ENCODE results near the gene ORC5.
"Not testable (repeated sequence)": the region's sequence is repeated elsewhere in the genome, so short reads cannot be mapped to it uniquely, and the experiment has no call there.

ORC5 gene

DNA sequence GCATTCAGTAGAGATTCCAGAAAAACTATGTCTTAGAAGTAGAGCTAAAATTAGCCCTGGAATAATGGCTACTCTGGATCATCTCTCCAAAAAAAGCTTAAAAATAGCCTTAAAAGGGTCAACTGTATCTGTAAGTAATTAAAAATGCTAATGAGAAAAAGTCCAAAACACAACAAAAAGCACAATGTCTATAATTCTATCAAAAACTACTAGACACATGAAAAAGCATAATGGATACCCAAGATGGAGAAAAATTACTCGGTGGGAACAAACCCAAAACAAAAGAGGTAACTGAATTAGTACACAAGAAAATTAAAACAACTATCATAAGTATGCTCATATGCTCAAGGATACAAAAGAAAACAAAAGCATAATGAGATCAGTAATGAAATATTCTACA is 15.4 kb downstream of the ORC5 start:
- no peak for DNase-seq (ENCODE audit: low read depth)
- Histone ChIP-seq H3K9me3 (ENCODE audit: control insufficient read depth, low read length) (no peaks in the 10 kb centered on the region), H3K9ac (ENCODE audit: low read length) (no peak overlapping the region), H3K4me3 (ENCODE audit: low read length) (no peak overlapping the region), H3K36me3 (ENCODE audit: control insufficient read depth, insufficient read depth, low read length, severe bottlenecking) (peaks cover 70% of the 10 kb centered on the region), H3K27me3 (replicated peaks; ENCODE audit: control insufficient read depth, insufficient read depth, low read length) (no peaks in the 10 kb centered on the region), H3K4me1 (ENCODE audit: control insufficient read depth, insufficient read depth, low read length) (no peaks in the 10 kb centered on the region)

- no peak for DNase-seq (ENCODE audit: low read depth)
- H3K4me1 ChIP-seq (ENCODE audit: control insufficient read depth, insufficient read depth, low read length), result no peaks in the 10 kb centered on the region
- H3K4me3 ChIP-seq (ENCODE audit: low read length), result no peak overlapping the region
- no peaks in the 10 kb centered on the region for H3K9me3 ChIP-seq (ENCODE audit: control insufficient read depth, low read length)
- H3K9ac ChIP-seq (ENCODE audit: low read length), result no peak overlapping the region
- no peaks in the 10 kb centered on the region for H3K27me3 ChIP-seq (replicated peaks; ENCODE audit: control insufficient read depth, insufficient read depth, low read length)
- peaks cover 80% of the 10 kb centered on the region for H3K36me3 ChIP-seq (ENCODE audit: control insufficient read depth, insufficient read depth, low read length, severe bottlenecking)
Measured at GRCh38 chr7:104185346-104185745, 22.5 kb downstream of the ORC5 start.

GRCh38 chr7:104179178-104179577 is 28.6 kb downstream of the ORC5 start:
- Histone ChIP-seq H3K4me1 (ENCODE audit: control insufficient read depth, insufficient read depth, low read length) (no peaks in the 10 kb centered on the region), H3K9ac (ENCODE audit: low read length) (no peak overlapping the region), H3K36me3 (ENCODE audit: control insufficient read depth, insufficient read depth, low read length, severe bottlenecking) (peaks cover 60% of the 10 kb centered on the region), H3K27me3 (replicated peaks; ENCODE audit: control insufficient read depth, insufficient read depth, low read length) (no peaks in the 10 kb centered on the region), H3K4me3 (ENCODE audit: low read length) (no peak overlapping the region), H3K9me3 (ENCODE audit: control insufficient read depth, low read length) (peaks cover 13% of the 10 kb centered on the region)
- DNase-seq (ENCODE audit: low read depth), result no peak

GRCh38 chr7:104177565-104178083 is 30.2 kb downstream of the ORC5 start:
- not testable (repeated sequence) for DNase-seq (ENCODE audit: low read depth); H3K27me3 ChIP-seq (replicated peaks; ENCODE audit: control insufficient read depth, insufficient read depth, low read length); H3K4me3 ChIP-seq (ENCODE audit: low read length); H3K9ac ChIP-seq (ENCODE audit: low read length); H3K4me1 ChIP-seq (ENCODE audit: control insufficient read depth, insufficient read depth, low read length)
- peaks cover 13% of the 10 kb centered on the region for H3K9me3 ChIP-seq (ENCODE audit: control insufficient read depth, low read length)
- peaks cover 48% of the 10 kb centered on the region for H3K36me3 ChIP-seq (ENCODE audit: control insufficient read depth, insufficient read depth, low read length, severe bottlenecking)

DNA sequence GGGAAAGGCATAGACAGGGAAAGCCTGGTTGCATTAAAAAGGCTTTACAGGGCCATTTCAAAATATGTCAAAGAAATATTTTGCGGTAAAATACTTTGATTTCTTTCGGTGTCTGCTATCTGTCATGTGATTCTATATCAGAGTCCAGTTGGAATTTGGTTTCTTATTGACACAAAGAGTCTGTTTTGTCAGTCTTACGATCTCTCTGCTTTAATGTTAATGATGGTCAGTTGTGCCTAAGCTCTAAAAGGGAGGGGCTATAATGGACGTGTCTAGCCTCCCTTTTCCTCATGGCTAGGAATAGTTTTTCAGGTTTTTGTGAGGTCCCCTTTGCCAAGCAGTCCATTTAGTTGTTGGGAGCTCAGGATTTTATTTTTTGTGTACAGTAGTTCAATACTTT is 31.5 kb downstream of the ORC5 start:
- no peaks in the 10 kb centered on the region for H3K4me1 ChIP-seq (ENCODE audit: control insufficient read depth, insufficient read depth, low read length)
- no peaks in the 10 kb centered on the region for H3K27me3 ChIP-seq (replicated peaks; ENCODE audit: control insufficient read depth, insufficient read depth, low read length)
- H3K9ac ChIP-seq (ENCODE audit: low read length), result no peak overlapping the region
- DNase-seq (ENCODE audit: low read depth), result no peak
- peaks cover 13% of the 10 kb centered on the region for H3K9me3 ChIP-seq (ENCODE audit: control insufficient read depth, low read length)
- no peak overlapping the region for H3K4me3 ChIP-seq (ENCODE audit: low read length)
- H3K36me3 ChIP-seq (ENCODE audit: control insufficient read depth, insufficient read depth, low read length, severe bottlenecking), result peaks cover 44% of the 10 kb centered on the region

GRCh38 chr7:104175361-104175984 is 32.3 kb downstream of the ORC5 start:
- Histone ChIP-seq H3K4me3 (ENCODE audit: low read length) (no peak overlapping the region), H3K9me3 (ENCODE audit: control insufficient read depth, low read length) (peaks cover 13% of the 10 kb centered on the region), H3K4me1 (ENCODE audit: control insufficient read depth, insufficient read depth, low read length) (no peaks in the 10 kb centered on the region), H3K27me3 (replicated peaks; ENCODE audit: control insufficient read depth, insufficient read depth, low read length) (no peaks in the 10 kb centered on the region), H3K9ac (ENCODE audit: low read length) (no peak overlapping the region), H3K36me3 (ENCODE audit: control insufficient read depth, insufficient read depth, low read length, severe bottlenecking) (peaks cover 45% of the 10 kb centered on the region)
- DNase-seq (ENCODE audit: low read depth), result no peak

GRCh38 chr7:104174798-104175197 is 33.0 kb downstream of the ORC5 start:
- no peak overlapping the region for H3K4me3 ChIP-seq (ENCODE audit: low read length)
- no peak for DNase-seq (ENCODE audit: low read depth)
- no peaks in the 10 kb centered on the region for H3K27me3 ChIP-seq (replicated peaks; ENCODE audit: control insufficient read depth, insufficient read depth, low read length)
- no peaks in the 10 kb centered on the region for H3K4me1 ChIP-seq (ENCODE audit: control insufficient read depth, insufficient read depth, low read length)
- H3K9ac ChIP-seq (ENCODE audit: low read length), result no peak overlapping the region
- peaks cover 43% of the 10 kb centered on the region for H3K36me3 ChIP-seq (ENCODE audit: control insufficient read depth, insufficient read depth, low read length, severe bottlenecking)
- H3K9me3 ChIP-seq (ENCODE audit: control insufficient read depth, low read length), result peaks cover 11% of the 10 kb centered on the region

GRCh38 chr7:104162081-104162480 is 45.7 kb downstream of the ORC5 start:
- Histone ChIP-seq H3K9me3 (ENCODE audit: control insufficient read depth, low read length) (no peaks in the 10 kb centered on the region), H3K27me3 (replicated peaks; ENCODE audit: control insufficient read depth, insufficient read depth, low read length) (no peaks in the 10 kb centered on the region), H3K36me3 (ENCODE audit: control insufficient read depth, insufficient read depth, low read length, severe bottlenecking) (peaks cover 42% of the 10 kb centered on the region), H3K4me3 (ENCODE audit: low read length) (no peak overlapping the region), H3K4me1 (ENCODE audit: control insufficient read depth, insufficient read depth, low read length) (peaks cover 3% of the 10 kb centered on the region), H3K9ac (ENCODE audit: low read length) (no peak overlapping the region)
- no peak for DNase-seq (ENCODE audit: low read depth)

- no peak overlapping the region for H3K9ac ChIP-seq (ENCODE audit: low read length)
- no peak overlapping the region for H3K4me3 ChIP-seq (ENCODE audit: low read length)
- H3K9me3 ChIP-seq (ENCODE audit: control insufficient read depth, low read length), result no peaks in the 10 kb centered on the region
Measured at GRCh38 chr7:104161244-104161643, 46.6 kb downstream of the ORC5 start.

DNA sequence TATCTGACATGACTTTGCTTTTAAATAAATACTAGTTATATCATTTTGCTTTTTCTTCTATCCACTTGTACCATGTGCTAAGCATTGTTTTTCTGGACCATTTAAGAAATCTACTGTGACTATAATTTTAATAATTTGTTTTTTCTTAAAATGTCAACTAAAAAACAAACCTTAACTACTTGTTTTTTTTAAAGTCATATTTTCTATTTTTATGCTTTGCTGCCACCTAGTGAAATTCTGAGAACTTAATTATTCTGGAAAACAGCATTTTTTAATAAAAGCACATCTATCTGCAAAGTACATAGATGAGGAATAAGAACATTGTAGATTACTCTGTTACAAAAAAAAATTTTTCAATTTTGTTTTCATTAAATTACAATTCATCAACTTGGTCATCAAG is 47.4 kb downstream of the ORC5 start:
- H3K9me3 ChIP-seq (ENCODE audit: control insufficient read depth, low read length), result no peaks in the 10 kb centered on the region
- H3K36me3 ChIP-seq (ENCODE audit: control insufficient read depth, insufficient read depth, low read length, severe bottlenecking), result peaks cover 30% of the 10 kb centered on the region
- no peaks in the 10 kb centered on the region for H3K27me3 ChIP-seq (replicated peaks; ENCODE audit: control insufficient read depth, insufficient read depth, low read length)
- no peak overlapping the region for H3K4me3 ChIP-seq (ENCODE audit: low read length)
- H3K4me1 ChIP-seq (ENCODE audit: control insufficient read depth, insufficient read depth, low read length), result peaks cover 3% of the 10 kb centered on the region
- no peak overlapping the region for H3K9ac ChIP-seq (ENCODE audit: low read length)
- peak; percentile 71 for DNase-seq (ENCODE audit: low read depth)

More at GRCh38 chr7:104161244-104161643, 46.6 kb downstream of the ORC5 start:
- DNase-seq (ENCODE audit: low read depth), result no peak
- H3K27me3 ChIP-seq (replicated peaks; ENCODE audit: control insufficient read depth, insufficient read depth, low read length), result no peaks in the 10 kb centered on the region
- peaks cover 34% of the 10 kb centered on the region for H3K36me3 ChIP-seq (ENCODE audit: control insufficient read depth, insufficient read depth, low read length, severe bottlenecking)
- H3K4me1 ChIP-seq (ENCODE audit: control insufficient read depth, insufficient read depth, low read length), result peaks cover 3% of the 10 kb centered on the region

DNA sequence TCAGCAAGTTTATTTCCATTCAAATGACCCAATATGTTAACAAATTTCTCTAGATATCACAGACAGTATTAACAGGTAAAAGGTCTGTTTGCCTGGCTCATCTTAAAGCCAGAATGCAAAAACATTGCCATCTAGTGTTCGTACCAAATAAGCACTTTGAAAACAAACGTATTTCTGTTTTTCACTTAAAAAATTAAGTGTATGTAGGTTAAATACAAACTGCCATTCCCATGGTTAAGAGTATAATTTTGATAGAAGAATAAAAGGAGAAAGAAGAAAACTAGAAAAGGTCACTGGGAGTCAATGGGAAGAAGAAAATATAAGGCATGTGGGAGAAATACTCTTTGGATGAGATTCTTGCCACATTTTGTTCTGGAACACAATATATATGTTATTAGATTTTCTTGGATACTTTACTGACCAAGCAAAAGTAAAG is 51.0 kb downstream of the ORC5 start:
- no peaks in the 10 kb centered on the region for H3K9me3 ChIP-seq (ENCODE audit: control insufficient read depth, low read length)
- peak overlapping the region; percentile 9 for H3K9ac ChIP-seq (ENCODE audit: low read length)
- DNase-seq (ENCODE audit: low read depth), result peak; percentile 47
- H3K4me1 ChIP-seq (ENCODE audit: control insufficient read depth, insufficient read depth, low read length), result no peaks in the 10 kb centered on the region
- no peaks in the 10 kb centered on the region for H3K27me3 ChIP-seq (replicated peaks; ENCODE audit: control insufficient read depth, insufficient read depth, low read length)
- peaks cover 12% of the 10 kb centered on the region for H3K36me3 ChIP-seq (ENCODE audit: control insufficient read depth, insufficient read depth, low read length, severe bottlenecking)
- no peak overlapping the region for H3K4me3 ChIP-seq (ENCODE audit: low read length)

GRCh38 chr7:104153287-104153686 is 54.5 kb downstream of the ORC5 start:
- no peak for DNase-seq (ENCODE audit: low read depth)
- Histone ChIP-seq H3K4me3 (ENCODE audit: low read length) (no peak overlapping the region), H3K9me3 (ENCODE audit: control insufficient read depth, low read length) (no peaks in the 10 kb centered on the region)

More at GRCh38 chr7:104153287-104153686, 54.5 kb downstream of the ORC5 start:
- H3K36me3 ChIP-seq (ENCODE audit: control insufficient read depth, insufficient read depth, low read length, severe bottlenecking), result peaks cover 20% of the 10 kb centered on the region
- no peaks in the 10 kb centered on the region for H3K27me3 ChIP-seq (replicated peaks; ENCODE audit: control insufficient read depth, insufficient read depth, low read length)
- no peaks in the 10 kb centered on the region for H3K4me1 ChIP-seq (ENCODE audit: control insufficient read depth, insufficient read depth, low read length)
- H3K9ac ChIP-seq (ENCODE audit: low read length), result no peak overlapping the region
